Measurements from ENCODE around the gene CDT1. TPM values are rescaled to one million over a fixed set of nuclear protein-coding genes. Genes with fewer than 3 reads are reported as not detected.

Gene CDT1
- total RNA-seq, 1 experiment from 2014 or later: 30.6 TPM

DNA sequence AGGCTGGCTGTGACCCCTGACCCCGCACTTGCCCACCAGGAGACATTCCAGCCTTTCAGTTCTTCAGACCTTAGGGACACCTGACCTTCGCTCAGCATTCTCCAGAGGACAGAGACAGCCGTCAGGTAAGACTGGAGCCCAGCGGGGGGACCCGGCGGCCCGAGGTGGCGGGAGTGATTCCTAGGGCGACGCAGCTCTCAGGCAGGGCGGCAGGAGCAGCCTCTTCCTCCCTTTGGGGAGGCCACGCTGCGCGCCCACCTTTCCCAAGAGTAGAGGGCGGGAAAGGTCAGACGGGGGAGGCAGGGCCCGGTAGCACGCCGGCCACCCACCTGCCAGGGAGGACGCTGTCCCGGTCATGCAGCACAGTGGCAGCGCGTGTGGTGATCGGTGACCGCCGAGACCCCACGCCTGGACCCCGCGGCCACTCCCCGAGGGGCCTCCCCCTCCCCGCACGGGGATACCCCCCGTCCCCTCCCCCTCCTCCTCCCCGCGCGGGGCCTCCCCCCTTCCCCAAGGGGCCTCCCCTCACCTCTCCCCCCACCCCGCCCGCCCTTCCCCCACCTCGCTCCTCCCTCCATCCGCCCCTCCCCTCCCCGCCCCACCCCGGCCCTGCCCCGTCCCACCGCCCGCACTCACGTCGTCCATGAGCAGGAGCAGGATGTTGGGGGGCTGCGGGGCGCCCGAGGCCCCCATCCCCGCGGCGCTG lies 52.7 kb downstream of the CDT1 start:
- DNase-seq (ENCODE audit: low read depth): no peak

DNA sequence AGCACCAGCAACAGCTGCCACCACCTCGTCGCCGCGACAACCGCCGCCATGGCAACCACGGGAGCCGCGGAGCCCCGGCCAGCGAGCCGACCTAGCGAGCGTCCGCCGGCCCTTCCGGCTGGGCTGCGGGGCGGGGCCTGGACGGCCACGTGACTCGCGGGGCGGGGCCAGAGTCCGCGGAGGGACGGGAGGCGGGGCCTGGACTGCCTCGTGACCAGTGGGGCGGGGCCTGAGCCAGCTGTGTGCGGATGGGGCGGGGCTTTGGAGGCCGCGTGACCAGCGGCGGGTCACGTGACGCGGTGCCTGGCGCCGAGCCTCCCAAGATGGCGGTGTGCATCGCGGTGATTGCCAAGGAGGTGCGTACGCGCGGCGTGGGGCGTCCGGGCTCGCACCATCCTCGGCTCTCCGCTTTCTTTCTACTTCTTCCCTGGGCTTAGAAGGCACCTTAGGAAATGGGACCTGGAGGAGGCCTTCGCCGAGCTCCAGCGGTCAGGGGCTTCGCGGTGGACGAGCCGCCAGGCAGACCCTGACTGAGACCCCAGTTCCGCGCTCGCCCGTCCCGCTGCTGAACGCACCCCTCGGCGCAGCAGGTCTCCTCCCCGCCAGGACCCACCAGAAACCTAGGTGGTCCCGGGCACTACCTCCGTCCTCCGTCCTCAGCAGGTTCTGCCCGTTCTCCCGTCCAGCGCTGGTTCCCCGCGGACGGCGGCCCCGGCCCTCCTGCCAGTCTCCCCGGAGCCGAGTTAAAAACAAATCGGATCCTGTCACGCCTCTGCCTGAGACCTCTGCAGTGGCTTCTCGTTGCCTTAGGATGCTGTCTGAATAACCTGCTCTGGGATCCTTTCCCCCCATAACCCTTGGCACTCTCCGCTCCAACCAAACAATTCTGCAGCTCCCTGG lies 53.5 kb downstream of the CDT1 start, which contains the start of the genes GALNS and TRAPPC2L:
Gene GALNS, minus strand, starts transcription at position 120 of the 900 bp plus-strand sequence. Its CDS starts 70 bp downstream, at position 50.
Gene TRAPPC2L, plus strand, starts transcription at position 300 of the 900 bp plus-strand sequence. Its CDS starts 24 bp downstream, at position 324.
- peak; percentile 96 for DNase-seq (ENCODE audit: low read depth)

DNA sequence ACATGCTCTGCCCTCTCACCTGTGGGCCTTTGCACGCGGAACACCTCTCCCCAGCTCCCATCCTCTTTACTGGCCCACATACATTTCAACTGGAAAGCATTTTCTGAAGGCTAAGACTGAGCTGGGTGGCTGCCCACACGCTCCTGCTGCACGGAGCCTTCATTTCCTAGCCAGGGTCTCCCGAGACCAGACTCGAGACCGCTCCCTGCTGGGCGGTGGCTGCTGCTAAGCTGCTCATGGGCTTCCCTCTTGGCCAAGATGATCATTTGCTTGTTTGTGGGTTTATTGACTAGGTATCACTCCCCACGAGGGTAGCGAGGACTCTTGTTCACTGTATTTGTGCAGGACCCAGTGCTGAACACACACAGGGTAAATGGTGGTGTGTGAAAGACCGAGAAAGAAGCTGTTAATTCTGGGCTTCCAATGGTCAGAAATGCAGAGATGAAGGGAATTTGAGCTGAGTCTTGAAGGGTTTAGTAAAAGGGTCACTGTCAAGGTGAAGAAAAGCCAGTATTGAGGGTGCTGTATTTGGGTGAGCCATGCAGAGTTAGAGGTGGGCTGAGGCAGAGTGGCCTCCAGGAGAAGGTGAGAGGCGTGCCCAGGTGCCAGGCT lies 54.2 kb downstream of the CDT1 start:
- DNase-seq (ENCODE audit: low read depth): peak; percentile 71

Other genes starting within 250 kb of the CDT1 start
- gene ZC3H18, start 233.4 kb upstream of the CDT1 start, total RNA-seq (2014; rRNA removed; shearing (Covaris generic)): 12.6 and 28.6 TPM in 2 replicates
- gene IL17C, start 165.2 kb upstream of the CDT1 start, total RNA-seq (2014; rRNA removed; shearing (Covaris generic)): not detected in 2 replicates
- 259 and 288 TPM in 2 replicates for gene CYBA, start 152.7 kb upstream of the CDT1 start, total RNA-seq (2014; rRNA removed; shearing (Covaris generic))
- gene MVD, start 140.7 kb upstream of the CDT1 start, total RNA-seq (2014; rRNA removed; shearing (Covaris generic)): 27.3 and 27.7 TPM in 2 replicates
- not detected in 2 replicates for gene SNAI3, start 117.3 kb upstream of the CDT1 start, total RNA-seq (2014; rRNA removed; shearing (Covaris generic))
- gene RNF166, start 97.4 kb upstream of the CDT1 start, total RNA-seq (2014; rRNA removed; shearing (Covaris generic)): 16.5 and 18.5 TPM in 2 replicates
- gene CTU2, start 97.3 kb upstream of the CDT1 start, total RNA-seq (2014; rRNA removed; shearing (Covaris generic)): 17.4 and 22.0 TPM in 2 replicates
- gene PIEZO1, start 18.6 kb upstream of the CDT1 start, total RNA-seq (2014; rRNA removed; shearing (Covaris generic)): 62.9 and 70.8 TPM in 2 replicates
- 106 and 112 TPM in 2 replicates for gene APRT, start 8.1 kb downstream of the CDT1 start, total RNA-seq (2014; rRNA removed; shearing (Covaris generic))
- gene GALNS, start 53.2 kb downstream of the CDT1 start, total RNA-seq (2014; rRNA removed; shearing (Covaris generic)): 4.5 and 8.4 TPM in 2 replicates
- gene TRAPPC2L, start 53.3 kb downstream of the CDT1 start, total RNA-seq (2014; rRNA removed; shearing (Covaris generic)): 27.7 and 31.6 TPM in 2 replicates
- not detected in 2 replicates for gene PABPN1L, start 62.9 kb downstream of the CDT1 start, total RNA-seq (2014; rRNA removed; shearing (Covaris generic))
- not detected in 2 replicates for gene CBFA2T3, start 173.4 kb downstream of the CDT1 start, total RNA-seq (2014; rRNA removed; shearing (Covaris generic))